ENCODE results near the gene GATA2.
A peak's percentile ranks its signal among the peaks of the same experiment; 100 is the strongest.

GATA2 gene

DNA sequence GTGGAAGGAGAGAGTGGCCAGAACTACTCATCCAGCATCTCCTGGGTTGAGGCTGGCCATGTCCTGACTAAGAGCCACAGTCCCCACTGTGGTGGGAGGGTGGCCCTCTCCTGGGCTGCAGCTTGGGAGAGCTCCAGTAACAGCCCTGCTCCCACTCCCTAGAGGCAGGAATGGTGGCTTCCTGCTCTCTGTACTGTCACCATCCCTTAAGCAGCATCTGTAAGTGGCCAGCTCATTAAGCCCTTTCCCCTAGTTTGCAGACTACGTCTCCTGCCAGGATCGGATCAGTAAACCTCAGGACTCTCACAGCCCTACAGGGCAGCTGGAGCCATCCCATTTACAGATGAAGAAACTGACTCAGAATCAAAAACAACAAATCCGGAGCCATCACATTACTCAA lies 56.8 kb downstream of the GATA2 start:
- DNase-seq (ENCODE audit: low read depth): peak; percentile 10
- no peak overlapping the region for H3K4me3 ChIP-seq (ENCODE audit: control insufficient read depth, low read depth, low read length)
- TF ChIP-seq, protein P1, sequence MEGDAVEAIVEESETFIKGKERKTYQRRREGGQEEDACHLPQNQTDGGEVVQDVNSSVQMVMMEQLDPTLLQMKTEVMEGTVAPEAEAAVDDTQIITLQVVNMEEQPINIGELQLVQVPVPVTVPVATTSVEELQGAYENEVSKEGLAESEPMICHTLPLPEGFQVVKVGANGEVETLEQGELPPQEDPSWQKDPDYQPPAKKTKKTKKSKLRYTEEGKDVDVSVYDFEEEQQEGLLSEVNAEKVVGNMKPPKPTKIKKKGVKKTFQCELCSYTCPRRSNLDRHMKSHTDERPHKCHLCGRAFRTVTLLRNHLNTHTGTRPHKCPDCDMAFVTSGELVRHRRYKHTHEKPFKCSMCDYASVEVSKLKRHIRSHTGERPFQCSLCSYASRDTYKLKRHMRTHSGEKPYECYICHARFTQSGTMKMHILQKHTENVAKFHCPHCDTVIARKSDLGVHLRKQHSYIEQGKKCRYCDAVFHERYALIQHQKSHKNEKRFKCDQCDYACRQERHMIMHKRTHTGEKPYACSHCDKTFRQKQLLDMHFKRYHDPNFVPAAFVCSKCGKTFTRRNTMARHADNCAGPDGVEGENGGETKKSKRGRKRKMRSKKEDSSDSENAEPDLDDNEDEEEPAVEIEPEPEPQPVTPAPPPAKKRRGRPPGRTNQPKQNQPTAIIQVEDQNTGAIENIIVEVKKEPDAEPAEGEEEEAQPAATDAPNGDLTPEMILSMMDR (conservative IDR thresholded peaks at IDR 0.05; ENCODE audit: control insufficient read depth, insufficient read depth, low read depth, low read length): no peak

DNA sequence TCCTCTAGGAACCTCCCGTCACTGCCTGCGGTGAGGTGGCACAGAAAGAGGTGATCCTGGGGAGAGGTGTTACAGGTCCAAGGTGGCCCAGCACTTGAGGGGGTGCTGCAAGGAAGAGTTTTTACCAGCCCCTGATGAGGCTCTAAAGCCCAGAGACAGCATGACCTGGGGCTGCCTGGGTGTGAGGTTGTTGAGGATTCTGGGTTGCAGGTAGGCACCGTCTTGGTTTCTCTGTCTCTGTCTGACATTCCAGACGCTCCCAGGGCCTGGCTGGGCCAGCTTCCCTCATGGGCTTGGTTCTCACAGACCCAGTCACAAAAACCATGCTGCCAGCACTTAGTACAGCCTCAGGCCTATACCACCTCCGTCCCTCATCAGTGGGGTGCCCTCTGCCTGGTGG lies 57.4 kb downstream of the GATA2 start:
- TF ChIP-seq, protein P1 (conservative IDR thresholded peaks at IDR 0.05; ENCODE audit: control insufficient read depth, insufficient read depth, low read depth, low read length): no peak
- no peak overlapping the region for H3K4me3 ChIP-seq (ENCODE audit: control insufficient read depth, low read depth, low read length)
- no peak for DNase-seq (ENCODE audit: low read depth)

DNA sequence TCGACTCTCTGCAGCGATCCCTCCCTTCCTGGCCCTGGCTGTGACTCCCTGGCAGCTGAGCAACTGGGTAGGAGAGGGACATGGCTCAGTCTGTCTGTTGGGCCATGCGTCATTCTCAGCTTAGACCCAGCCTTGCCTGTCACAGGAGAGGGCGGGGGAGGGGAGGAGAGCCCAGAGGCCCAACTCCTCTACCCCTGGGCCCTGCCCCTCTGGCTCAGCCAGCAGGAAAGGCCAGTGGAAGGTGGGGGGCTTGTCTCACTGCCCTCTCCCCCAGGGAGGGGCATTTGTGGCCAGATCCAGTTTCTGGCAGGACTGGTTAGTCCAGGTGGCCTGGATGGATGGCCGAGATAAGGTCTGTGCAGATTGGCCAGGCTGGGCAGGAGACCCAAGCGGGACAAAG lies 57.9 kb downstream of the GATA2 start:
- TF ChIP-seq, protein P1 (conservative IDR thresholded peaks at IDR 0.05; ENCODE audit: control insufficient read depth, insufficient read depth, low read depth, low read length): no peak
- H3K4me3 ChIP-seq (ENCODE audit: control insufficient read depth, low read depth, low read length): no peak overlapping the region
- DNase-seq (ENCODE audit: low read depth): no peak

DNA sequence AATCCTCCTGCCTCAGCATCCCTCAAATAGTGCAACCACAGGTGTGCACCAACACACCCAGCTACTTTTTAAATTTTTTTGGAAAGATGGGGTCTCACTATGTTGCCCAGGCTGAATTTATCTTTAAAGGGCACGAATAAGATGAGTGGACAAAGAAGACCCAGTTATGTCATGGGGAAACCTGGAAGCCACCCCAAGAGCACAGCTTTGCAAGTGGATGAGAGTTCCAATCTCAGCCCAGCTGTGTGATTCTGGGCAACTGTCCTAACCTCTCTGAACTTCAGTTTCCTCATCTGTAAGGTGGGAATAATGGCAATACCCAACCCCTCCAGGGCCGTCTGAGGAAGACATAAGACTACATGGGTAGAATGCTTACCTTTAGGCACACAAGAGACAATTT lies 58.5 kb downstream of the GATA2 start:
- no peak overlapping the region for H3K4me3 ChIP-seq (ENCODE audit: control insufficient read depth, low read depth, low read length)
- TF ChIP-seq, protein P1 (conservative IDR thresholded peaks at IDR 0.05; ENCODE audit: control insufficient read depth, insufficient read depth, low read depth, low read length): no peak
- no peak for DNase-seq (ENCODE audit: low read depth)

DNA sequence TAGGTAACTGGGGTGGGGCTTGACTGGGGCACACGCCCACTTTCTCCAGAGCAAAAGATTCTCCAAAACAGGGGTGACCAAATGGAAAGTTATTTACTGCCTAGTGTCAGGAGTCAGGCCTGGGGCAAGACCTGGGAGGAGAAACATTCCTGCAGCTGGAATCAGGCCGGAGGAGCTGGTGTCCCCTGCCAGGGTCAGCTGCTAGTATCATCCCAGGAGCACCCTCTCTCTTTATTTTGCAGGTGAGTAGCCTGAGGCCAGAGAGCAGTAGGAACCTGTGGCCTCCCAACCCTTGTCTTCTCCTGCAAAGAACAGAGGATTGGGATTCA lies 59.2 kb downstream of the GATA2 start:
- DNase-seq (ENCODE audit: low read depth): no peak
- TF ChIP-seq, protein P1 (conservative IDR thresholded peaks at IDR 0.05; ENCODE audit: control insufficient read depth, insufficient read depth, low read depth, low read length): no peak
- H3K4me3 ChIP-seq (ENCODE audit: control insufficient read depth, low read depth, low read length): no peak overlapping the region

DNA sequence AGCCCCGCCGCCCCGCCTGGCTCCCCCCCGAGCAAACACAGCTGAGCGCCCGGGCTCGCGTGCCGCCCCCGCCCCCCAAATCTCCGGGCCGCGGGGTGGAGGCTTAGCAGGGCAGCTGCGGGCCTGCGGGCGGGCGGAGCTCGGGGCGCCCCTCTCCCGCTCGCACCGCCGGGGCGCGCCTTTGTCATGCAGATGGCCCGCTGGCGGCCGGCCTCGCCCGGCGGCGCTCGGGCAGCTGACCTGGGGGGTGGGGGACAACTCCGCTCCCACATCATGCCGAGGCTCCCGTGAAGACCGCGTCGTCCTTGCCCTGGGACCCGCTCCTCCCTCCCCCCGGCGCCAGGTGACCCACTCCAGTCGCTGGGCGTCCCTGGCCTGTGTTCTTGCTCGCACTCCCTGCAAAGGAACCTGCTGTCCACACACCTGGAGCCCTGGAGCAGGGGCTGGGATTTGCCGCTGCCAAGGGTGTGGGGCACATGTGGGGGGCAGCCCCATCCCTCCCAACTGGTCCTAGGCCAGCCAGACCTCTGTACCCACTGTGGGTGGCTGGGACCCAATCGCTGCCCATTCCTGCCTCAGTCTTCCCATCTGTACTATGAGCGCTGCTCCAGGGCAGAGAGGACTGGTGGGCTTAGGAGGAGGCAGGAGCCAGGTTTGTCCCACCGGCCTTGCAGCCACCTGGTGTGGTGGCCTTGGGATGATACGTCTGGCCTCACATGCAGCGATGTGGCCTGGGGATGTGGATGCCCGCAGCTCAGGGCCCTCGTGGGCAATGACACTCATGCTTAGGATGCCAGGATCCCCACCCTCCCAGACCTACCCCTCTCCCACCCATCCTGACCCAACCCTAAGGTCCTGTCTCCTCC lies 59.8 kb downstream of the GATA2 start:
- TF ChIP-seq, protein P1 (conservative IDR thresholded peaks at IDR 0.05; ENCODE audit: control insufficient read depth, insufficient read depth, low read depth, low read length): no peak
- DNase-seq (ENCODE audit: low read depth): no peak
- H3K4me3 ChIP-seq (ENCODE audit: control insufficient read depth, low read depth, low read length): no peak overlapping the region

Data from fibroblast of mammary gland (primary cell).